HCT116 (cell line): ENCODE data around the gene HOMER3. TPM values are rescaled to one million over a fixed set of nuclear protein-coding genes. Genes with fewer than 3 reads are reported as not detected.

ENCODE experiments used
- ATAC-seq: fragments of 200-7000 bp; cut with Tn5 transposase; 2 replicates; pipeline ENCODE4 v1.9.1; 2020; ENCODE audit warnings: mild to moderate bottlenecking, moderate library complexity
- BruUV-seq: library from RNA; stranded (reverse); fragments of 400-500 nt; replicated peaks from 2 replicates; lab custom pipeline; 2021; lab: Mats Ljungman, UMichigan
- CTCF ChIA-PET: fragments of 300-600 bp; sonication (Branson Sonifier 250); formaldehyde crosslinking; loops from one replicate; lab custom pipeline; 2021; ENCODE audit warnings: antibody characterized with exemption; lab: Charles Lee
- POLR2A ChIA-PET: fragments of 300-600, 350-600 bp; sonication (Branson Sonifier 250); formaldehyde crosslinking; loops from one replicate; lab custom pipeline; 2021; ENCODE audit warnings: antibody characterized with exemption; lab: Charles Lee
- RAD21 ChIA-PET, 2 experiments: fragments of 300-600 bp; sonication (Branson Sonifier 250); formaldehyde crosslinking; loops; one replicate each; lab custom pipeline; 2023; ENCODE audit warnings: low total read pairs in 2 of 2; ENCODE audit not compliant: uncharacterized antibody in 2 of 2, unreplicated experiment in 2 of 2, low non-redundant PET in 1 of 2; lab: Charles Lee
- DNase-seq: peaks from one replicate; pipeline ENCODE4 v3.0.0-alpha.2; 2010; ENCODE audit warnings: low read depth, low spot score
- H2AFZ ChIP-seq: fragments of 200-600 bp; shearing (Covaris generic), sonication (generic); 2 replicates; pipeline ENCODE4 v1.6.1; 2017; ENCODE audit warnings: low read depth, mixed run types, mixed read lengths, antibody characterized with exemption, low read length; ENCODE audit not compliant: poor library complexity, severe bottlenecking
- H3K27ac ChIP-seq: 2 replicates; pipeline ENCODE4 v1.5.1; 2012; ENCODE audit warnings: low read depth, low read length
- H3K27me3 ChIP-seq: fragments of 200-600 bp; sonication (generic); 2 replicates; pipeline ENCODE4 v1.6.1; 2016; ENCODE audit warnings: mixed run types, low read length, mixed read lengths; ENCODE audit not compliant: insufficient read depth
- H3K36me3 ChIP-seq, 2 experiments: fragments of 200-500 bp in 1 of 2; fragments of 200-600 bp in 1 of 2; sonication (Bioruptor generic) in 1 of 2; sonication (generic) in 1 of 2; 2 replicates each; pipeline versions ENCODE4 v1.5.1 to v1.6.1; 2014 to 2016; ENCODE audit warnings: low read length in 2 of 2, inconsistent platforms in 1 of 2, mixed read lengths in 1 of 2, mixed run types in 1 of 2; ENCODE audit not compliant: insufficient read depth in 2 of 2, control insufficient read depth in 1 of 2
- H3K4me1 ChIP-seq, 2 experiments: fragments of 200-600 bp in 1 of 2; sonication (generic) in 1 of 2; 2 replicates each; pipeline versions ENCODE4 v1.5.1 to v1.6.1; 2012 to 2017; ENCODE audit warnings: low read length in 2 of 2, inconsistent platforms in 1 of 2, mild to moderate bottlenecking in 1 of 2, mixed read lengths in 1 of 2, mixed run types in 1 of 2, moderate library complexity in 1 of 2; ENCODE audit not compliant: insufficient read depth in 2 of 2, control insufficient read depth in 1 of 2
- H3K4me2 ChIP-seq: fragments of 200-600 bp; sonication (generic); 2 replicates; pipeline ENCODE4 v1.6.1; 2017; ENCODE audit warnings: mixed run types, low read length, mixed read lengths
- H3K4me3 ChIP-seq, 2 experiments: fragments of 200-600 bp in 1 of 2; sonication (generic) in 1 of 2; replicated peaks in 1 of 2; 2 replicates each; pipeline ENCODE4 v1.5.1; 2011 to 2016; ENCODE audit warnings: low read length in 2 of 2, control low read depth in 1 of 2, low read depth in 1 of 2, mild to moderate bottlenecking in 1 of 2, mixed read lengths in 1 of 2, mixed run types in 1 of 2
- H3K79me2 ChIP-seq: fragments of 200-600 bp; sonication (generic); 2 replicates; pipeline ENCODE4 v1.6.1; 2017; ENCODE audit warnings: mild to moderate bottlenecking, mixed run types, low read length, moderate library complexity, mixed read lengths; ENCODE audit not compliant: insufficient read depth
- H3K9ac ChIP-seq: fragments of 200-600 bp; sonication (generic); 2 replicates; pipeline ENCODE4 v1.6.1; 2016; ENCODE audit warnings: low read length, mixed read lengths
- H3K9me2 ChIP-seq: fragments of 200-600 bp; sonication (generic), shearing (Covaris generic); 2 replicates; pipeline ENCODE4 v1.6.1; 2017; ENCODE audit warnings: mixed run types, mild to moderate bottlenecking, moderate library complexity; ENCODE audit not compliant: insufficient read depth
- H3K9me3 ChIP-seq, 2 experiments: fragments of 200-500 bp in 1 of 2; fragments of 200-600 bp in 1 of 2; sonication (Bioruptor generic) in 1 of 2; sonication (generic) in 1 of 2; 2 replicates each; pipeline ENCODE4 v1.6.1; 2014 to 2017; ENCODE audit warnings: low read length in 2 of 2, mixed read lengths in 2 of 2, inconsistent platforms in 1 of 2, low read depth in 1 of 2, mild to moderate bottlenecking in 1 of 2, mixed run types in 1 of 2, moderate library complexity in 1 of 2; ENCODE audit not compliant: control insufficient read depth in 1 of 2, insufficient read depth in 1 of 2
- H4K20me1 ChIP-seq: fragments of 200-600 bp; sonication (generic), shearing (Covaris generic); 2 replicates; pipeline ENCODE4 v1.6.1; 2017; ENCODE audit warnings: mixed run types, mild to moderate bottlenecking, moderate library complexity; ENCODE audit not compliant: insufficient read depth
- CBX3 ChIP-seq: IDR thresholded peaks from 2 replicates; pipeline ENCODE4 v1.6.1; 2012; ENCODE audit warnings: low read depth
- JUND ChIP-seq: IDR thresholded peaks from 2 replicates; pipeline ENCODE4 v1.6.1; 2012
- MAX ChIP-seq: IDR thresholded peaks from 2 replicates; pipeline ENCODE4 v1.6.1; 2012
- YY1 ChIP-seq: IDR thresholded peaks from 2 replicates; pipeline ENCODE4 v1.6.1; 2011; ENCODE audit warnings: low read length, low read depth, moderate library complexity, mild to moderate bottlenecking; ENCODE audit not compliant: insufficient replicate concordance; ENCODE audit errors: extremely low read depth
- ZBTB33 ChIP-seq: IDR thresholded peaks from 2 replicates; pipeline ENCODE4 v1.6.1; 2011; ENCODE audit warnings: mild to moderate bottlenecking, low read length, moderate library complexity; ENCODE audit not compliant: insufficient replicate concordance; ENCODE audit errors: extremely low read depth
- ZFX ChIP-seq: fragments of 450-650 bp; IDR thresholded peaks from 2 replicates; pipeline ENCODE4 v1.6.1; 2017
- ZNF274 ChIP-seq: fragments of 200-500 bp; sonication (Bioruptor generic); IDR thresholded peaks from 2 replicates; pipeline ENCODE4 v1.6.1; 2014; ENCODE audit warnings: mild to moderate bottlenecking, low read depth, low read length, inconsistent platforms
- intact Hi-C: fragments of 100-400 bp; cut with micrococcal nuclease; formaldehyde crosslinking; loops from 2 replicates; pipeline ENCODE4 v1.10.0; 2022
- total RNA-seq: library from RNA; stranded (reverse); gene quantifications from one replicate; pipeline ENCODE4 v1.2.1, GENCODE V29; 2021; ENCODE audit not compliant: unreplicated experiment

The HOMER3 gene
- total RNA-seq, 1 experiment from 2014 or later = 45.2 TPM

GRCh38 chr19:18905058-18905456 lies 36.0 kb downstream of the HOMER3 start (continued):
- TF ChIP-seq ZNF274 (no peak), MAX (no peak), YY1 (no peak)

- Histone ChIP-seq H3K9ac (no peak overlapping the region), H4K20me1 (no peaks in the 10 kb centered on the region), H3K4me2 (no peak overlapping the region), H3K9me3 (no peaks in the 10 kb centered on the region), H3K79me2 (no peaks in the 10 kb centered on the region), H3K4me3 (no peak overlapping the region), H3K27me3 (no peaks in the 10 kb centered on the region), H3K4me1 (no peaks in the 10 kb centered on the region), H3K9me2 (no peaks in the 10 kb centered on the region), H3K27ac (no peak overlapping the region), H2AFZ (no peak overlapping the region), H3K36me3 (peaks cover 0 to 9% of the 10 kb centered on the region in 2 experiments; a peak in 3 of 4 replicates)
- no peak for TF ChIP-seq JUND
- no peak for TF ChIP-seq CBX3
- no peak for TF ChIP-seq ZBTB33
- TF ChIP-seq ZFX = no peak
- TF ChIP-seq YY1 = no peak
- intact Hi-C loops = no loop called here
- ChIA-PET POLR2A (no interaction called here), RAD21 (no interaction called here), CTCF (no interaction called here)
- DNase-seq = no peak
- no TSS peak for BruUV-seq
- no peak for ATAC-seq
Observed at GRCh38 chr19:18904334-18905057, 36.5 kb downstream of the HOMER3 start.
